Measurements from ENCODE around the gene ABCB1. TPM values are rescaled to one million over a fixed set of nuclear protein-coding genes. Genes with fewer than 3 reads are reported as not detected.
"Not testable (repeated sequence)": the region's sequence is repeated elsewhere in the genome, so short reads cannot be mapped to it uniquely, and the experiment has no call there.

ABCB1 gene
- total RNA-seq, 2 experiments from 2014 or later: 8.8 to 8.9 TPM

DNA sequence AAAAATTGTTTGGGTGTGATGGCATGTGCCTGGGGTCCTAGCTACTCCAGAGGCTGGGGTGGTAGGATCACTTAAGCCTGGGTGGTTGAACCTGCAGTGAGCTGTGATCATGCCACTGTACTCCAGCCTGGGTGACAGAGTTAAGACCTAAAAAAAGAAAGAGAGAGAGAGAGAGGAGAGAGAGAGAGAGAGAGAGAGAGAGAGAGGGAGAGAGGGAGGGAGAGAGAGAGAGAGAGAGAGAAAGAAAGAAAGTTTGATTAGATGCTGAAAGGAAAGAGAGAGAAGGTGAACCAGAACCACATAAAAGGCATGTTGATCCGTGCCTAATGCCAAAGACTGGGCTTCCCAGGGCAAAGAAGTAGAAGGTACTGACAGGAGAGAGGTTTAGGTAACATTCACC lies 11.1 kb downstream of the ABCB1 start:
- DNase-seq (no peak), ATAC-seq (no peak)
- Mint-ChIP-seq H3K27me3 (no peaks in the 10 kb centered on the region), H3K36me3 (ENCODE audit: low read depth) (peaks cover 7% of the 10 kb centered on the region), H3K4me1 (ENCODE audit: low read depth) (peaks cover 21% of the 10 kb centered on the region), H3K9me3 (no peaks in the 10 kb centered on the region), H3K27ac (no peak overlapping the region), H3K4me3 (no peak overlapping the region)
- CTCF ChIA-PET: interaction anchor here (1.0 kb wide), 1 partner anchor 8 kb away, joined by 3 read pairs; no protein-coding TSS in a partner anchor
- POLR2A ChIA-PET: interaction anchor here (2.6 kb wide), 1 partner anchor 11 kb away, joined by 13 read pairs; the partner anchor contains the start of gene ABCB1
- intact Hi-C loops (cut with micrococcal nuclease): no loop called here
- TF ChIP-seq, protein P1, sequence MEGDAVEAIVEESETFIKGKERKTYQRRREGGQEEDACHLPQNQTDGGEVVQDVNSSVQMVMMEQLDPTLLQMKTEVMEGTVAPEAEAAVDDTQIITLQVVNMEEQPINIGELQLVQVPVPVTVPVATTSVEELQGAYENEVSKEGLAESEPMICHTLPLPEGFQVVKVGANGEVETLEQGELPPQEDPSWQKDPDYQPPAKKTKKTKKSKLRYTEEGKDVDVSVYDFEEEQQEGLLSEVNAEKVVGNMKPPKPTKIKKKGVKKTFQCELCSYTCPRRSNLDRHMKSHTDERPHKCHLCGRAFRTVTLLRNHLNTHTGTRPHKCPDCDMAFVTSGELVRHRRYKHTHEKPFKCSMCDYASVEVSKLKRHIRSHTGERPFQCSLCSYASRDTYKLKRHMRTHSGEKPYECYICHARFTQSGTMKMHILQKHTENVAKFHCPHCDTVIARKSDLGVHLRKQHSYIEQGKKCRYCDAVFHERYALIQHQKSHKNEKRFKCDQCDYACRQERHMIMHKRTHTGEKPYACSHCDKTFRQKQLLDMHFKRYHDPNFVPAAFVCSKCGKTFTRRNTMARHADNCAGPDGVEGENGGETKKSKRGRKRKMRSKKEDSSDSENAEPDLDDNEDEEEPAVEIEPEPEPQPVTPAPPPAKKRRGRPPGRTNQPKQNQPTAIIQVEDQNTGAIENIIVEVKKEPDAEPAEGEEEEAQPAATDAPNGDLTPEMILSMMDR (IDR thresholded peaks at IDR 0.05): no peak

DNA sequence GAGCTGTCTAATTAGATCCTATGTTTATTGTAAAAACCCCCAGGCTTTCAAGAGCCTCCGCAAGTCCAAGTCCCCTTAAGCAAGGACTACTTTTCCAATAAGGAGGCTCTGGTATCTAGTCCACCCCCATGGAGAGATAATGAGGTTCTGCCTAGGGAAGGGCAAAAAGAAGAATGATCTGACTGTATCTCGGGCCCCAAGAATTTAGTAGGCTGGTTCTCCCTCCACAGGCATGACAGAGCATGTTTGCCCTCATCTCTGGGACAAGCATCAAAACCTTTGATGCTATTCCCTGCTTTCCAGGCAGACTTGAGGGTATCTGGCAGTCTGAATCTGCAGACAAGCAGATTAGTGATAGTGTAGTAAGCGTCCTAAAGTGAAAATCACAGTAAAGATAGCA lies 19.0 kb downstream of the ABCB1 start:
- H3K4me3 Mint-ChIP-seq: no peak overlapping the region
- ChIA-PET POLR2A (no interaction called here), CTCF (interaction anchor here (1.0 kb wide), 1 partner anchor 10 kb away, joined by 3 read pairs; no protein-coding TSS in a partner anchor)
- H3K27ac Mint-ChIP-seq: no peak overlapping the region
- H3K27me3 Mint-ChIP-seq: no peaks in the 10 kb centered on the region
- ATAC-seq (no peak), DNase-seq (no peak)
- TF ChIP-seq, protein P1 (IDR thresholded peaks at IDR 0.05): no peak
- intact Hi-C loops (cut with micrococcal nuclease): no loop called here
- H3K36me3 Mint-ChIP-seq (ENCODE audit: low read depth): peaks cover 24% of the 10 kb centered on the region
- no peaks in the 10 kb centered on the region for H3K9me3 Mint-ChIP-seq
- H3K4me1 Mint-ChIP-seq (ENCODE audit: low read depth): peaks cover 10% of the 10 kb centered on the region

DNA sequence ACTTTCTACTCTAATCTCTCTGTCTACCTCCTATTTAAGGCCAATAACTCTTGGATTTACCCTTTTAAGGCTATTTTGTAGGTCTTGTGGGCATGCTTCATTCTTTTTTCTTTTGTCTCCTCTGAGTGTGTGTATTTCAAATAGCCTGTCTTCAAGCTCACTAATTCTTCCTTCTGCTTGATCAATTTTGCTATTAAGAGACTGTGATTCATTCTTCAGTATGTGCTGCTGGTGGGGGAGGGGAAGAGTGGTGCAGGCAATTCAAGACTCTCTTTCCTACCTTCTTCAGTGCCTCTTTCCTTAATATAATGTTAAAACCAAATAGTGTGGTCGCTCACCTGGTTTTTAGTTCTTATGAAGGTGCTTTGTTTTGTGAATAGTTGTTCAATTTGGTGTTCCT lies 20.0 kb downstream of the ABCB1 start:
- no peaks in the 10 kb centered on the region for H3K27me3 Mint-ChIP-seq
- TF ChIP-seq, protein P1 (IDR thresholded peaks at IDR 0.05): no peak
- ATAC-seq (no peak), DNase-seq (no peak)
- no peak overlapping the region for H3K4me3 Mint-ChIP-seq
- CTCF ChIA-PET: no interaction called here
- peaks cover 5% of the 10 kb centered on the region for H3K4me1 Mint-ChIP-seq (ENCODE audit: low read depth)
- H3K9me3 Mint-ChIP-seq: no peaks in the 10 kb centered on the region
- POLR2A ChIA-PET: interaction anchor here (1.3 kb wide), 1 partner anchor 20 kb away, joined by 3 read pairs; the partner anchor contains the start of gene ABCB1
- peaks cover 22% of the 10 kb centered on the region for H3K36me3 Mint-ChIP-seq (ENCODE audit: low read depth)
- no peak overlapping the region for H3K27ac Mint-ChIP-seq
- intact Hi-C loops (cut with micrococcal nuclease): no loop called here

DNA sequence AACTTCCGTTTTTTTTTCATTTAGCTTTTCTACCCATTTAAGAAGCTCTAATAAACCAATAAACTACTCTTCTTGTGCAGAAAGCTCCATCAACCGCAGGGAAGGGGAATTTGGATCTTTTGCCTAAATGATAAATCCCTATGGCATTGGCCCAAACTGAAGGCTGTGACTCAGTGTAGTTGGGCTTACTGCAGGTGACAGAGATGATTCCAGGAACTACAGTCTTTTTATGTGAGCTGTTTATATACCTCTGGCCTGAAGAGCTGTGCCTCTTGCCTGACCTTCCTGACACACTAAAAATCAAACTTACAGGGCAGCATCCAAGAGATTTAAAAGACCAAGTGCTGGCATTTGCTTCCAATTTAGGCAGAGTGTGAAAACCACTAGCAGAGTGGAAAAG lies 25.2 kb downstream of the ABCB1 start:
- ChIA-PET POLR2A (no interaction called here), CTCF (no interaction called here)
- Mint-ChIP-seq H3K36me3 (ENCODE audit: low read depth) (peaks cover 12% of the 10 kb centered on the region), H3K27ac (peak overlapping the region; percentile 33), H3K9me3 (peaks cover 2% of the 10 kb centered on the region), H3K4me1 (ENCODE audit: low read depth) (peaks cover 33% of the 10 kb centered on the region), H3K4me3 (no peak overlapping the region), H3K27me3 (no peaks in the 10 kb centered on the region)
- no peak for ATAC-seq
- TF ChIP-seq, protein P1 (IDR thresholded peaks at IDR 0.05): no peak
- intact Hi-C loops (cut with micrococcal nuclease): no loop called here
- DNase-seq: no peak

DNA sequence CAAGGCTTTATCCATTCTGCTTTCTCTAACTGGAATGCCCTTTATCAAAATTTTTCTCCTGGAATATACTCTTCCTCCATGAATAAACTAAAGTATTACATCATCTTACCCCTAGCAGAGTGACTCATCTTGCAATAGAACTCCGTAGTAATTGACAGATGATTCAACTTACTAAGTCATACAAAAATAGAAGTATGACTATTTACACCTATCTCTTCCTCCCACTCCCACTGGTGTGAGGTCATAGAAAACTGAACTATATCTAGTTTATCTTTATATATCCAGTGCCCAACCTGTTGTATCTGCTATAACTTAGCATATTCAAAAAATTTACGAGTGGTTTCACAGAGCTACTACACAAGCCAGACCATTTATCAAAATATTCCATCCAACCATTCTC lies 26.1 kb downstream of the ABCB1 start:
- CTCF ChIA-PET: interaction anchor here (1.1 to 1.6 kb wide), 3 partner anchors 9 to 12 kb away, joined by 4 to 6 read pairs (median 4); no protein-coding TSS in a partner anchor
- DNase-seq (peak; percentile 39), ATAC-seq (peak; percentile 81)
- Mint-ChIP-seq H3K27me3 (no peaks in the 10 kb centered on the region), H3K9me3 (peaks cover 2% of the 10 kb centered on the region), H3K27ac (peak overlapping the region; percentile 53), H3K4me3 (no peak overlapping the region), H3K36me3 (ENCODE audit: low read depth) (peaks cover 10% of the 10 kb centered on the region), H3K4me1 (ENCODE audit: low read depth) (peaks cover 33% of the 10 kb centered on the region)
- TF ChIP-seq, protein P1 (IDR thresholded peaks at IDR 0.05): no peak
- intact Hi-C loops (cut with micrococcal nuclease): no loop called here
- POLR2A ChIA-PET: no interaction called here

DNA sequence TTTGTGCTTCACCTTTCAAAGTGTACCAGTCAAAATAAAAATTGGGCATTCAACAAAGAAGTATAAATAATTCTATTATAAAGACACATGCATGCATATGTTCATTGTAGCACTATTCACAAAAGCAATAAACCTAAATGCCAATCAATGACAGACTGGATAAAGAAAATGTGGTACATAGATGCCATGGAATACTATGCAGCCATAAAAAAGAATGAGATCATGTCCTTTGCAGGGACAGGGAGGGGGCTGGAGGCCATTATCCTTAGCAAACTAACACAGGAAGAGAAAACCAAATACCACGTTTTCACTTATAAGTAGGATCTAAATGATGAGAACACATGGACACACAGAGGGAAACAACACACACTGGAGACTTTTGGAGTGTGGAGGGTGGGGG lies 28.2 kb downstream of the ABCB1 start:
- H3K27me3 Mint-ChIP-seq; H3K4me3 Mint-ChIP-seq; ATAC-seq; H3K27ac Mint-ChIP-seq; intact Hi-C loops (cut with micrococcal nuclease); CTCF ChIA-PET; H3K36me3 Mint-ChIP-seq (ENCODE audit: low read depth); H3K9me3 Mint-ChIP-seq; POLR2A ChIA-PET; DNase-seq: not testable (repeated sequence)
- peaks cover 33% of the 10 kb centered on the region for H3K4me1 Mint-ChIP-seq (ENCODE audit: low read depth)
